Fibroblast of the aortic adventitia (primary cell): ENCODE results near the gene PNPLA7. TPM values are rescaled to one million over a fixed set of nuclear protein-coding genes. Genes with fewer than 3 reads are reported as not detected.

Experiments used
- DNase-seq: peaks from one replicate; pipeline ENCODE4 v3.0.0-alpha.2; 2010; ENCODE audit warnings: low read depth
- H3K4me3 ChIP-seq: 2 replicates; pipeline ENCODE4 v1.5.1; 2011; ENCODE audit warnings: low read depth, mild to moderate bottlenecking, control low read depth, low read length, moderate library complexity
- CTCF ChIP-seq: IDR thresholded peaks from 2 replicates; pipeline ENCODE4 v1.5.1; 2011; ENCODE audit warnings: mild to moderate bottlenecking, low read length, control low read depth, inconsistent platforms; ENCODE audit not compliant: insufficient read depth
- total RNA-seq: library from RNA; depleted of rRNA; stranded (reverse); fragments of >200 nt; gene quantifications from 2 replicates; pipeline ENCODE4 v1.2.3, GENCODE V29; 2012; ENCODE audit warnings: low replicate concordance

The PNPLA7 gene
- total RNA-seq, 1 donor, result 0.81 TPM

- no peak overlapping the region for H3K4me3 ChIP-seq
- no peak for TF ChIP-seq CTCF
- no peak for DNase-seq
Measured at GRCh38 chr9:137439158-137439714, 111.0 kb downstream of the PNPLA7 start.

DNA sequence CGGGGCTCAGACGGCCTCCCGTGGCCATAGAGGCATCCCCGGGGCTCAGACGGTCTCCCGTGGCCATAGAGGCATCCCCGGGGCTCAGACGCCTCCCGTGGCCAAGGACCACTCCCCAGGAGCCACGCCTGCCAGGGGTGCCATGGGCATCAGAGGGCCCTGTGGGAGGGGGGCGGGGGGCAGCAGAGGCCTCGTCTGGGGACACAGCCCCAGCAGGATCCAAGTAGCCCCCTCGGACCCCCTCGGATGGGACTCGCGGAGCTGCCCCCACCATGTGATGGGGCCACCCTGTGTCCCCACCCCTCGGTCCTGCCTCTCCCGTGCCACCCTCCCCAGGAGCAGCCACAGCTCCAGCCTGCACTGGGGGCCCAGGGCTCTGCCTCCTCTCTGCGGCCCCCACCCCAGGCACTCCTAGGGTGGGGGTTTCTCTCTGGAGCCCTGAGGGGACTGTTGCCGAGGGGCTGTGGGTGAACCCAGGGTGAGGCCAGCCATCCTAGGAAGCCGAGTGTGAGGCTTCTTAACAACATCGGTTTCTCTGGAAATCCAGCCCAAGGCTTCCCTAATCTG lies 111.5 kb downstream of the PNPLA7 start:
- no peak for DNase-seq
- no peak overlapping the region for H3K4me3 ChIP-seq
- TF ChIP-seq CTCF, result no peak

- DNase-seq, result no peak
- no peak overlapping the region for H3K4me3 ChIP-seq
Measured at GRCh38 chr9:137437691-137438590, 112.3 kb downstream of the PNPLA7 start.

GRCh38 chr9:137436761-137437600 lies 113.2 kb downstream of the PNPLA7 start:
- no peak overlapping the region for H3K4me3 ChIP-seq
- no peak for DNase-seq
- TF ChIP-seq CTCF, result no peak

More at GRCh38 chr9:137437691-137438590, 112.3 kb downstream of the PNPLA7 start:
- TF ChIP-seq CTCF, result no peak

DNA sequence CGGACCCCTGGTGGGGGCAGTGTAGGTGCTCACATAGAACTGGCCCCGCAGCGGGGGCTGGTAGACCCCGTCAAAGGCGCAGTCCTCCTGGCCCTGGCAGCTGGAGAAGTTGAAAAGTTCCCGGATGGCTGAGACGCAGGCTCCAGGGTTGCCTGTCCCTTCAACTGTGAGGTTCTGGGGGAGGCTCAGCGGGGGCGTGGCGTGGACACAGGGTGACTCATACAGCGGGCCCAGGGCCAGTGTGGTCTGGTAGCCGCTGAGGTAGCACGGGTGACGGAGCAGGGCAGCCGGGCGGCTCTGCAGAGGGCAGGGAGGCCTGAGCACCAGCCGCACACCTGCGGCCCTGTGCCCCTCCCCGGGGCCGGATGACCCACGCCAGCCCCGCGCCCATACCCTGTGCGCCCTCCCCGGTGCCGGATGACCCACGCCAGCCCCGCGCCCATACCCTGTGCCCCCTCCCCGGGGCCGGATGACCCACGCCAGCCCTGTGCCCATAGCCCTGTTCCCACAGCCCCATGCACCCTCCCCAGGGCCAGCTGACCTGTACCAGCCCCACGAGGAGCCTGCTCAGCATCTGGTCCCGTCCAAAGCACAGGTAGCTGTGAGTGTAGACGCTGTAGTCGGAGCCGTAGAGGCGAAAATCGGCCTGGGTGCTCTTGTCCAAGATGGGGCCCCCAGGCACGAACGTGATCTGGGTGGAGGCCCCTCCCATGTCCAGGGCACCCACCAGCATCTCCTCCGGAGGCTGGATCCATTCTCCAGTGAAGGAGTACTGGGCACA lies 114.0 kb downstream of the PNPLA7 start:
- DNase-seq, result peak; percentile 73
- H3K4me3 ChIP-seq, result no peak overlapping the region
- no peak for TF ChIP-seq CTCF
